GM23338 (cell line): ENCODE data around the gene ZXDC. TPM values are rescaled to one million over a fixed set of nuclear protein-coding genes. Genes with fewer than 3 reads are reported as not detected.

Source experiments
- ATAC-seq: fragments of 200-7000 bp; cut with Tn5 transposase; 3 replicates; pipeline ENCODE4 v1.9.1; 2020
- DNase-seq: peaks from one replicate; pipeline ENCODE4 v3.0.0-alpha.2; 2015; ENCODE audit warnings: low spot score
- H2AFZ ChIP-seq: fragments of 200-600 bp; sonication (generic); 2 replicates; pipeline ENCODE4 v1.8.0; 2016; ENCODE audit warnings: antibody characterized with exemption, mild to moderate bottlenecking, moderate library complexity
- H3F3A ChIP-seq: fragments of 200-600 bp; sonication (generic); replicated peaks from 2 replicates; pipeline ENCODE4 v1.8.0; 2017; ENCODE audit warnings: antibody characterized with exemption, mixed run types, low read depth
- H3K27ac ChIP-seq: fragments of 200-600 bp; sonication (generic); 2 replicates; pipeline ENCODE4 v1.6.1; 2016; ENCODE audit warnings: low read depth
- H3K27me3 ChIP-seq: fragments of 200-600 bp; sonication (generic); 2 replicates; pipeline ENCODE4 v1.8.0; 2016; ENCODE audit warnings: mild to moderate bottlenecking, mixed run types, moderate library complexity; ENCODE audit not compliant: insufficient read depth
- H3K36me3 ChIP-seq: fragments of 200-600 bp; sonication (generic); 2 replicates; pipeline ENCODE4 v1.8.0; 2016; ENCODE audit warnings: mild to moderate bottlenecking; ENCODE audit not compliant: insufficient read depth
- H3K4me1 ChIP-seq: fragments of 200-600 bp; sonication (generic); 2 replicates; pipeline ENCODE4 v1.8.0; 2016; ENCODE audit warnings: mild to moderate bottlenecking, moderate library complexity; ENCODE audit not compliant: insufficient read depth
- H3K4me2 ChIP-seq: fragments of 200-600 bp; sonication (generic); 2 replicates; pipeline ENCODE4 v1.7.1; 2017; ENCODE audit warnings: mixed run types
- H3K4me3 ChIP-seq: fragments of 200-600 bp; sonication (generic); 2 replicates; pipeline ENCODE4 v1.6.1; 2016; ENCODE audit warnings: mixed run types
- H3K79me2 ChIP-seq: fragments of 200-600 bp; sonication (generic); replicated peaks from 2 replicates; pipeline ENCODE4 v1.8.0; 2017; ENCODE audit warnings: mild to moderate bottlenecking; ENCODE audit not compliant: insufficient read depth
- H3K9me2 ChIP-seq: fragments of 200-600 bp; sonication (generic); 2 replicates; pipeline ENCODE4 v1.8.0; 2017; ENCODE audit not compliant: insufficient read depth
- H4K20me1 ChIP-seq: fragments of 200-600 bp; sonication (generic); replicated peaks from 2 replicates; pipeline ENCODE4 v1.8.0; 2017; ENCODE audit warnings: mild to moderate bottlenecking; ENCODE audit not compliant: insufficient read depth
- H3K27ac Mint-ChIP-seq: 2 replicates; pipeline ENCODE4 v1.8.0; 2020; ENCODE audit warnings: inconsistent platforms, mild to moderate bottlenecking, moderate library complexity, mixed read lengths
- H3K27me3 Mint-ChIP-seq: 3 replicates; pipeline ENCODE4 v1.8.0; 2022; ENCODE audit warnings: low read depth, mild to moderate bottlenecking, moderate library complexity, mixed read lengths, inconsistent platforms; ENCODE audit not compliant: insufficient read depth, poor library complexity
- H3K36me3 Mint-ChIP-seq: 3 replicates; pipeline ENCODE4 v1.8.0; 2021; ENCODE audit warnings: low read depth, mild to moderate bottlenecking, inconsistent platforms, moderate library complexity, mixed read lengths
- H3K4me1 Mint-ChIP-seq: 3 replicates; pipeline ENCODE4 v1.8.0; 2020; ENCODE audit warnings: mild to moderate bottlenecking, inconsistent platforms, mixed read lengths
- H3K4me3 Mint-ChIP-seq: 3 replicates; pipeline ENCODE4 v1.8.0; 2021; ENCODE audit warnings: moderate library complexity, mild to moderate bottlenecking, inconsistent platforms, mixed read lengths
- H3K9me3 Mint-ChIP-seq: 3 replicates; pipeline ENCODE4 v1.8.0; 2020; ENCODE audit warnings: moderate library complexity, mild to moderate bottlenecking, inconsistent platforms, mixed read lengths
- CREB1 ChIP-seq: fragments of 250-450 bp; sonication (Bioruptor Pico); IDR thresholded peaks from 2 replicates; pipeline ENCODE4 v1.5.0; 2020; ENCODE audit warnings: low read depth, mild to moderate bottlenecking, moderate library complexity
- EZH2 ChIP-seq: fragments of 200-600 bp; sonication (generic); IDR thresholded peaks from one replicate; pipeline ENCODE4 v1.8.0; 2017; ENCODE audit warnings: antibody characterized with exemption, mild to moderate bottlenecking, low read depth; ENCODE audit not compliant: unreplicated experiment
- EZH2phosphoT487 ChIP-seq: fragments of 200-600 bp; sonication (generic); IDR thresholded peaks from one replicate; pipeline ENCODE4 v1.8.1; 2018; ENCODE audit warnings: antibody characterized with exemption; ENCODE audit not compliant: unreplicated experiment
- JUNB ChIP-seq: IDR thresholded peaks from one replicate; pipeline ENCODE4 v1.6.1; 2016; ENCODE audit warnings: antibody characterized with exemption; ENCODE audit not compliant: unreplicated experiment
- NANOG ChIP-seq: IDR thresholded peaks from 2 replicates; pipeline ENCODE4 v1.6.1; 2016; ENCODE audit warnings: antibody characterized with exemption, borderline replicate concordance
- POLR2AphosphoS5 ChIP-seq: IDR thresholded peaks from 2 replicates; pipeline ENCODE4 v1.6.1; 2016; ENCODE audit warnings: antibody characterized with exemption, low read depth
- STAT1 ChIP-seq: IDR thresholded peaks from one replicate; pipeline ENCODE4 v1.6.1; 2016; ENCODE audit warnings: antibody characterized with exemption; ENCODE audit not compliant: unreplicated experiment
- ZNF114 ChIP-seq: fragments of 250-450 bp; sonication (Bioruptor Pico); IDR thresholded peaks from 2 replicates; pipeline ENCODE4 v1.5.0; 2020; ENCODE audit warnings: mild to moderate bottlenecking, moderate library complexity
- polyA plus RNA-seq: library from polyadenylated mRNA; unstranded; fragments of >200 nt; fragmentation: Nextera tagmentation; extraction: Ambion mirVana; gene quantifications from 2 replicates; pipeline ENCODE4 v1.2.1, GENCODE V29; 2016
- total RNA-seq: library from RNA; depleted of rRNA; stranded (reverse); fragments of >200 nt; shearing (Covaris generic); gene quantifications from 2 replicates; pipeline ENCODE4 v1.2.3, GENCODE V29; 2014
- TF ChIP-seq, protein P1 (sequence below): IDR thresholded peaks from 2 replicates; pipeline ENCODE4 v1.6.1; 2016; ENCODE audit warnings: antibody characterized with exemption
- TF ChIP-seq, protein P2 (sequence below): IDR thresholded peaks from one replicate; pipeline ENCODE4 v1.6.1; 2018; ENCODE audit warnings: antibody characterized with exemption; ENCODE audit not compliant: unreplicated experiment

The ZXDC gene
- total and polyA plus RNA-seq, 2 experiments from 2014 or later, result 5.7 to 45.1 TPM

DNA sequence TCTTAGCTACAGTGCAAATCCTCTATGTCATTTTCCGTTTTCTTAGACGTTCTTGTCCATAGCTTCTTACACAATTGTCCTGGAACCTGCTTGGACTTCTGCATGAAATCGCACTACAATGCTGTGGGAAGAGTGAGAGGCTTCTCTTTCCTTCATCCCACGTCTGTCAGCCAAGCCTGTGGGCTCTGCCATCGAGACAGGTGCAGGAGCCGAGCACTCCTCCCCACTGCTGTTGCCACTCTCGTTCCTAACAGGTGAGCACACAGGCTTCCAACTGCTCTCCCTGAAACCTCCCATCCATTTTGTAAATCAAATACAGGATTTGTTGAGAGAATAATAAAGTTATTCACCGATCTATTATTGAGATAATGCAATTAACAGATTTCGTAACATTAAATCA lies 23.5 kb downstream of the ZXDC start:
- Mint-ChIP-seq H3K9me3 (no peaks in the 10 kb centered on the region), H3K4me3 (no peak overlapping the region), H3K4me1 (peaks cover 2% of the 10 kb centered on the region; the same call in 2 of the 3 replicates), H3K27me3 (peaks cover 2% of the 10 kb centered on the region), H3K27ac (no peak overlapping the region), H3K36me3 (peaks cover 39% of the 10 kb centered on the region)
- TF ChIP-seq NANOG, result no peak
- TF ChIP-seq, protein P1, sequence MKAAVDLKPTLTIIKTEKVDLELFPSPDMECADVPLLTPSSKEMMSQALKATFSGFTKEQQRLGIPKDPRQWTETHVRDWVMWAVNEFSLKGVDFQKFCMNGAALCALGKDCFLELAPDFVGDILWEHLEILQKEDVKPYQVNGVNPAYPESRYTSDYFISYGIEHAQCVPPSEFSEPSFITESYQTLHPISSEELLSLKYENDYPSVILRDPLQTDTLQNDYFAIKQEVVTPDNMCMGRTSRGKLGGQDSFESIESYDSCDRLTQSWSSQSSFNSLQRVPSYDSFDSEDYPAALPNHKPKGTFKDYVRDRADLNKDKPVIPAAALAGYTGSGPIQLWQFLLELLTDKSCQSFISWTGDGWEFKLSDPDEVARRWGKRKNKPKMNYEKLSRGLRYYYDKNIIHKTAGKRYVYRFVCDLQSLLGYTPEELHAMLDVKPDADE, result no peak
- no peak for TF ChIP-seq STAT1
- TF ChIP-seq, protein P2, sequence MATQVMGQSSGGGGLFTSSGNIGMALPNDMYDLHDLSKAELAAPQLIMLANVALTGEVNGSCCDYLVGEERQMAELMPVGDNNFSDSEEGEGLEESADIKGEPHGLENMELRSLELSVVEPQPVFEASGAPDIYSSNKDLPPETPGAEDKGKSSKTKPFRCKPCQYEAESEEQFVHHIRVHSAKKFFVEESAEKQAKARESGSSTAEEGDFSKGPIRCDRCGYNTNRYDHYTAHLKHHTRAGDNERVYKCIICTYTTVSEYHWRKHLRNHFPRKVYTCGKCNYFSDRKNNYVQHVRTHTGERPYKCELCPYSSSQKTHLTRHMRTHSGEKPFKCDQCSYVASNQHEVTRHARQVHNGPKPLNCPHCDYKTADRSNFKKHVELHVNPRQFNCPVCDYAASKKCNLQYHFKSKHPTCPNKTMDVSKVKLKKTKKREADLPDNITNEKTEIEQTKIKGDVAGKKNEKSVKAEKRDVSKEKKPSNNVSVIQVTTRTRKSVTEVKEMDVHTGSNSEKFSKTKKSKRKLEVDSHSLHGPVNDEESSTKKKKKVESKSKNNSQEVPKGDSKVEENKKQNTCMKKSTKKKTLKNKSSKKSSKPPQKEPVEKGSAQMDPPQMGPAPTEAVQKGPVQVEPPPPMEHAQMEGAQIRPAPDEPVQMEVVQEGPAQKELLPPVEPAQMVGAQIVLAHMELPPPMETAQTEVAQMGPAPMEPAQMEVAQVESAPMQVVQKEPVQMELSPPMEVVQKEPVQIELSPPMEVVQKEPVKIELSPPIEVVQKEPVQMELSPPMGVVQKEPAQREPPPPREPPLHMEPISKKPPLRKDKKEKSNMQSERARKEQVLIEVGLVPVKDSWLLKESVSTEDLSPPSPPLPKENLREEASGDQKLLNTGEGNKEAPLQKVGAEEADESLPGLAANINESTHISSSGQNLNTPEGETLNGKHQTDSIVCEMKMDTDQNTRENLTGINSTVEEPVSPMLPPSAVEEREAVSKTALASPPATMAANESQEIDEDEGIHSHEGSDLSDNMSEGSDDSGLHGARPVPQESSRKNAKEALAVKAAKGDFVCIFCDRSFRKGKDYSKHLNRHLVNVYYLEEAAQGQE, result no peak
- no peak for TF ChIP-seq EZH2
- Histone ChIP-seq H3K36me3 (no peaks in the 10 kb centered on the region), H3F3A (no peaks in the 10 kb centered on the region), H3K27me3 (no peaks in the 10 kb centered on the region), H4K20me1 (peaks cover 8% of the 10 kb centered on the region; the same call in 1 of the 2 replicates), H3K4me3 (no peak overlapping the region), H3K27ac (no peak overlapping the region), H3K4me1 (no peaks in the 10 kb centered on the region), H2AFZ (no peak overlapping the region), H3K79me2 (peaks cover 21% of the 10 kb centered on the region), H3K9me2 (no peaks in the 10 kb centered on the region), H3K4me2 (no peak overlapping the region)
- no peak for ATAC-seq
- no peak for DNase-seq

DNA sequence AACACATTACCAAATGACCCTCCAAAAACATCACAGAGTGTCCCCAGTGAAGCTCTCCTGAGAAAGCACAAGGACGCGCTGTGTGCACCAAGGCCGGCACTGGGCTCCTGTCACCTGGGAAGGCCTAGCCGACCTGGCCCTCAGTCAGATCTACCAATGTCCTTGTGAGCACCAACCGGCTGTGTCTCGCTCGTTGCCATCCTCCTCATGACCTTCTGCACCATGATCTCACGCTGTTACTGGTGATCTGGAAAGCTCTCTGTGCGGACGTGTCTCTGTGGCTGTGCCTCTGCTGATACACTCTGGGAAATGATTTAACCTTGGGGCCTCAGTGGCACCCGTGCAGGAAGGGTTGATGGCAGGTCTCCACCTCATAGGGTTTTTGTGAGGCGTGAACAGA lies 24.2 kb downstream of the ZXDC start:
- no peak overlapping the region for H3K4me3 Mint-ChIP-seq
- no peak for TF ChIP-seq ZNF114 (CRISPR knock-in tag)
- TF ChIP-seq, protein P2, result no peak
- no peak for TF ChIP-seq JUNB
- TF ChIP-seq EZH2phosphoT487, result no peak
- no peak for TF ChIP-seq POLR2AphosphoS5
- no peak for TF ChIP-seq CREB1
- TF ChIP-seq STAT1, result no peak
- no peak for TF ChIP-seq EZH2
- peaks cover under 1% of the 10 kb centered on the region for H3K27me3 Mint-ChIP-seq
- Histone ChIP-seq H3K27ac (no peak overlapping the region), H4K20me1 (peaks cover 7% of the 10 kb centered on the region; the same call in 1 of the 2 replicates), H2AFZ (no peak overlapping the region), H3K79me2 (peaks cover 21% of the 10 kb centered on the region), H3F3A (no peaks in the 10 kb centered on the region), H3K36me3 (no peaks in the 10 kb centered on the region), H3K9me2 (no peaks in the 10 kb centered on the region), H3K4me1 (peaks cover 5% of the 10 kb centered on the region; the same call in 1 of the 2 replicates), H3K27me3 (no peaks in the 10 kb centered on the region), H3K4me3 (no peak overlapping the region), H3K4me2 (no peak overlapping the region)
- H3K27ac Mint-ChIP-seq, result no peak overlapping the region; the same call in 1 of the 2 replicates
- no peaks in the 10 kb centered on the region for H3K9me3 Mint-ChIP-seq
- DNase-seq, result no peak
- peaks cover 32% of the 10 kb centered on the region for H3K36me3 Mint-ChIP-seq
- no peak for ATAC-seq
- peaks cover 8% of the 10 kb centered on the region for H3K4me1 Mint-ChIP-seq
